ENCODE measurements around the gene EPHB2. TPM values are rescaled to one million over a fixed set of nuclear protein-coding genes. Genes with fewer than 3 reads are reported as not detected.

The EPHB2 gene
- total and polyA plus RNA-seq, 2 of the 13 experiments (the other 11 are each of a cell fraction or from before 2014, with no cell fraction given) = 0.03 to 0.11 TPM

DNA sequence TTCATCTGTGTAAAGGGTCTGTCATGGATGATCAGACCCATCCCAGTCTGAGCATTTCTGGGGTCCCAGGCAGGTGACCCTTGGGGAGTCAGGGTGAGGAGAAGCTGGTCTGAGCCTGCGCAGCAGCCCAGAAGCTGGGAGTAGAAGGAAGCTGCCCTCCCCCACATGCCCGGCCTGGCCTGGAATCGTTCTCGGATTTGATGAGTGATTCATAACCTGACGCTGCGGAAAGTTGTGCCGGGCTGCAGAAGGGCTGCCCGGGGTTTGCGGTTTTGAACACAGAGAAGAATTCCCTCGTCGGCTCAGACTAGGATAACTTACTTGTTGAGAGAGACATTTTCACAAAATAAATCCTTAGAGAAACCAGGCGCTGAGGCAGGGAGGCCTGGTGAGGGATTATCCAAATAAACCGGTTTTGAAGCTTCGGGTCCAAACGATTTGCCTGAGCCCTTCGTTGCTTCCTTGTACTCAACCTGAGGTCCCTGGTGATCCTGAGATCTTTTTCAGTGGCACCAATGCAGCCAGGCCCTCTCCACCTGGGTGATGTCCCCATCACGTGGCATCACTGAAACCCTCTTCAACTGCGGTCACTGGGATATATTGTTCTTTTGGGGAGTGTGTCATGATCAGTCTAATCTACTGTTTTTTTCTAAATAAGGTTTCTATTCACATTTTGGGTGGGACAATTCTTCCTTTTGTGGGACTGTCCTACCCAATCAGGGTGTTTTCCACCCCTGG lies 29.2 kb downstream of the EPHB2 start (continued):
- TF ChIP-seq, protein P1, sequence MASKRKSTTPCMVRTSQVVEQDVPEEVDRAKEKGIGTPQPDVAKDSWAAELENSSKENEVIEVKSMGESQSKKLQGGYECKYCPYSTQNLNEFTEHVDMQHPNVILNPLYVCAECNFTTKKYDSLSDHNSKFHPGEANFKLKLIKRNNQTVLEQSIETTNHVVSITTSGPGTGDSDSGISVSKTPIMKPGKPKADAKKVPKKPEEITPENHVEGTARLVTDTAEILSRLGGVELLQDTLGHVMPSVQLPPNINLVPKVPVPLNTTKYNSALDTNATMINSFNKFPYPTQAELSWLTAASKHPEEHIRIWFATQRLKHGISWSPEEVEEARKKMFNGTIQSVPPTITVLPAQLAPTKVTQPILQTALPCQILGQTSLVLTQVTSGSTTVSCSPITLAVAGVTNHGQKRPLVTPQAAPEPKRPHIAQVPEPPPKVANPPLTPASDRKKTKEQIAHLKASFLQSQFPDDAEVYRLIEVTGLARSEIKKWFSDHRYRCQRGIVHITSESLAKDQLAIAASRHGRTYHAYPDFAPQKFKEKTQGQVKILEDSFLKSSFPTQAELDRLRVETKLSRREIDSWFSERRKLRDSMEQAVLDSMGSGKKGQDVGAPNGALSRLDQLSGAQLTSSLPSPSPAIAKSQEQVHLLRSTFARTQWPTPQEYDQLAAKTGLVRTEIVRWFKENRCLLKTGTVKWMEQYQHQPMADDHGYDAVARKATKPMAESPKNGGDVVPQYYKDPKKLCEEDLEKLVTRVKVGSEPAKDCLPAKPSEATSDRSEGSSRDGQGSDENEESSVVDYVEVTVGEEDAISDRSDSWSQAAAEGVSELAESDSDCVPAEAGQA (IDR thresholded peaks at IDR 0.05; ENCODE audit: low read depth) = no peak
- TF ChIP-seq, protein P1 (CRISPR knock-in tag; IDR thresholded peaks at IDR 0.05; ENCODE audit: borderline replicate concordance) = no peak
- TF ChIP-seq, protein P2, sequence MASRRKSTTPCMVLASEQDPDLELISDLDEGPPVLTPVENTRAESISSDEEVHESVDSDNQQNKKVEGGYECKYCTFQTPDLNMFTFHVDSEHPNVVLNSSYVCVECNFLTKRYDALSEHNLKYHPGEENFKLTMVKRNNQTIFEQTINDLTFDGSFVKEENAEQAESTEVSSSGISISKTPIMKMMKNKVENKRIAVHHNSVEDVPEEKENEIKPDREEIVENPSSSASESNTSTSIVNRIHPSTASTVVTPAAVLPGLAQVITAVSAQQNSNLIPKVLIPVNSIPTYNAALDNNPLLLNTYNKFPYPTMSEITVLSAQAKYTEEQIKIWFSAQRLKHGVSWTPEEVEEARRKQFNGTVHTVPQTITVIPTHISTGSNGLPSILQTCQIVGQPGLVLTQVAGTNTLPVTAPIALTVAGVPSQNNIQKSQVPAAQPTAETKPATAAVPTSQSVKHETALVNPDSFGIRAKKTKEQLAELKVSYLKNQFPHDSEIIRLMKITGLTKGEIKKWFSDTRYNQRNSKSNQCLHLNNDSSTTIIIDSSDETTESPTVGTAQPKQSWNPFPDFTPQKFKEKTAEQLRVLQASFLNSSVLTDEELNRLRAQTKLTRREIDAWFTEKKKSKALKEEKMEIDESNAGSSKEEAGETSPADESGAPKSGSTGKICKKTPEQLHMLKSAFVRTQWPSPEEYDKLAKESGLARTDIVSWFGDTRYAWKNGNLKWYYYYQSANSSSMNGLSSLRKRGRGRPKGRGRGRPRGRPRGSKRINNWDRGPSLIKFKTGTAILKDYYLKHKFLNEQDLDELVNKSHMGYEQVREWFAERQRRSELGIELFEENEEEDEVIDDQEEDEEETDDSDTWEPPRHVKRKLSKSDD (CRISPR knock-in tag; IDR thresholded peaks at IDR 0.05; ENCODE audit: low read depth) = no peak
- TF ChIP-seq SALL1 (CRISPR knock-in tag; IDR thresholded peaks at IDR 0.05) = no peak
- TF ChIP-seq JDP2 (CRISPR knock-in tag; IDR thresholded peaks at IDR 0.05; ENCODE audit: borderline replicate concordance) = no peak
- no peak for TF ChIP-seq RFXAP (CRISPR knock-in tag; IDR thresholded peaks at IDR 0.05; ENCODE audit: borderline replicate concordance)
- TF ChIP-seq PLRG1 (conservative IDR thresholded peaks at IDR 0.05) = no peak

Data from HepG2 (cell line).